Fibroblast of skin of abdomen (primary cell): Measurements from ENCODE around the gene TMCC2.
A peak's percentile ranks its signal among the peaks of the same experiment; 100 is the strongest.
"Not testable (repeated sequence)": the region's sequence is repeated elsewhere in the genome, so short reads cannot be mapped to it uniquely, and the experiment has no call there.

Source experiments
- DNase-seq: peaks from one replicate; pipeline ENCODE4 v3.0.0-alpha.2; 2013

TMCC2 gene

GRCh38 chr1:205261946-205262691 lies 34.4 kb downstream of the TMCC2 start:
- DNase-seq, result peak; percentile 87

- DNase-seq, result peak; percentile 58
These were observed 35.0 kb downstream of the TMCC2 start for GRCh38 chr1:205262731-205263171.

GRCh38 chr1:205263580-205264190 lies 35.9 kb downstream of the TMCC2 start:
- peak; percentile 66 for DNase-seq

GRCh38 chr1:205266611-205267305 lies 39.0 kb downstream of the TMCC2 start:
- DNase-seq, result no peak

GRCh38 chr1:205267306-205267902 lies 39.7 kb downstream of the TMCC2 start:
- no peak for DNase-seq

- no peak for DNase-seq
These were observed 41.3 kb downstream of the TMCC2 start for GRCh38 chr1:205268846-205269680.

GRCh38 chr1:205269711-205270110 lies 42.0 kb downstream of the TMCC2 start:
- DNase-seq, result no peak

GRCh38 chr1:205270271-205270670 lies 42.5 kb downstream of the TMCC2 start:
- DNase-seq, result no peak

- no peak for DNase-seq
These were observed 43.0 kb downstream of the TMCC2 start for GRCh38 chr1:205270764-205271163.

GRCh38 chr1:205271277-205271676 lies 43.5 kb downstream of the TMCC2 start:
- DNase-seq, result no peak

- DNase-seq, result no peak
These were observed 44.0 kb downstream of the TMCC2 start for GRCh38 chr1:205271745-205272144.

GRCh38 chr1:205272536-205272935 lies 44.8 kb downstream of the TMCC2 start:
- DNase-seq, result no peak

GRCh38 chr1:205273551-205273982 lies 45.8 kb downstream of the TMCC2 start:
- peak; percentile 71 for DNase-seq

GRCh38 chr1:205274041-205274691 lies 46.4 kb downstream of the TMCC2 start:
- DNase-seq, result no peak

- no peak for DNase-seq
These were observed 47.4 kb downstream of the TMCC2 start for GRCh38 chr1:205275133-205275532.

GRCh38 chr1:205275916-205276688 lies 48.4 kb downstream of the TMCC2 start:
- DNase-seq, result no peak

- no peak for DNase-seq
These were observed 48.9 kb downstream of the TMCC2 start for GRCh38 chr1:205276689-205277065.

GRCh38 chr1:205279986-205280385 lies 52.2 kb downstream of the TMCC2 start:
- DNase-seq, result no peak

GRCh38 chr1:205280666-205281395 lies 53.1 kb downstream of the TMCC2 start:
- not testable (repeated sequence) for DNase-seq
